ENCODE results near the gene ZNF771.

The ZNF771 gene

GRCh38 chr16:30407102-30407803 is at the start of gene ZNF771:
Gene ZNF771 (plus strand): TSS chr16:30407606. CDS start chr16:30408054, 448 bp downstream.
- H3K4me3 ChIP-seq (ENCODE audit: low read length) = peak within 1 kb of the TSS; percentile 64
- no peak for DNase-seq (ENCODE audit: low read depth)
- TF ChIP-seq CTCF (conservative IDR thresholded peaks at IDR 0.05; ENCODE audit: low read depth, low read length) = no peak

- no peak overlapping the region for H3K4me3 ChIP-seq (ENCODE audit: low read length)
- no peak for DNase-seq (ENCODE audit: low read depth)
- TF ChIP-seq CTCF (conservative IDR thresholded peaks at IDR 0.05; ENCODE audit: low read depth, low read length) = no peak
These were observed 49.5 kb upstream of the ZNF771 start for GRCh38 chr16:30357715-30358576.

- no peak for TF ChIP-seq CTCF (conservative IDR thresholded peaks at IDR 0.05; ENCODE audit: low read depth, low read length)
- no peak for DNase-seq (ENCODE audit: low read depth)
- no peak overlapping the region for H3K4me3 ChIP-seq (ENCODE audit: low read length)
These were observed 48.8 kb upstream of the ZNF771 start for GRCh38 chr16:30358577-30358936.

- no peak for DNase-seq (ENCODE audit: low read depth)
- no peak overlapping the region for H3K4me3 ChIP-seq (ENCODE audit: low read length)
- TF ChIP-seq CTCF (conservative IDR thresholded peaks at IDR 0.05; ENCODE audit: low read depth, low read length) = no peak
These were observed 48.2 kb upstream of the ZNF771 start for GRCh38 chr16:30358990-30359870.

GRCh38 chr16:30359871-30360170 is 47.6 kb upstream of the ZNF771 start:
- no peak for DNase-seq (ENCODE audit: low read depth)
- no peak overlapping the region for H3K4me3 ChIP-seq (ENCODE audit: low read length)
- TF ChIP-seq CTCF (conservative IDR thresholded peaks at IDR 0.05; ENCODE audit: low read depth, low read length) = no peak

GRCh38 chr16:30361180-30361579 is 46.2 kb upstream of the ZNF771 start:
- TF ChIP-seq CTCF (conservative IDR thresholded peaks at IDR 0.05; ENCODE audit: low read depth, low read length) = no peak
- no peak overlapping the region for H3K4me3 ChIP-seq (ENCODE audit: low read length)
- no peak for DNase-seq (ENCODE audit: low read depth)

All from retinal pigment epithelial cell (primary cell).